Gastroesophageal sphincter (tissue), 3 donors: Measurements from ENCODE around the gene HMOX1.

Experiments used
- POLR2A ChIP-seq, 2 donors: fragments of 450-650 bp; IDR thresholded peaks; one replicate each; pipeline ENCODE4 v1.6.1; 2017; ENCODE audit warnings: antibody characterized with exemption in 2 of 2, mild to moderate bottlenecking in 2 of 2, moderate library complexity in 1 of 2
- POLR2AphosphoS5 ChIP-seq: sonication (generic); formaldehyde crosslinking; IDR thresholded peaks from one replicate; pipeline ENCODE4 v1.6.1; 2017; ENCODE audit warnings: antibody characterized with exemption
- TF ChIP-seq, protein P1 (sequence below), 4 experiments: fragments of 200-600 bp in 2 of 4; fragments of 450-650 bp in 2 of 4; sonication (generic) in 1 of 4; IDR thresholded peaks; one replicate each; pipeline ENCODE4 v1.5.1; 2017 to 2019; ENCODE audit warnings: antibody characterized with exemption in 4 of 4, mild to moderate bottlenecking in 2 of 4, moderate library complexity in 2 of 4

DNA sequence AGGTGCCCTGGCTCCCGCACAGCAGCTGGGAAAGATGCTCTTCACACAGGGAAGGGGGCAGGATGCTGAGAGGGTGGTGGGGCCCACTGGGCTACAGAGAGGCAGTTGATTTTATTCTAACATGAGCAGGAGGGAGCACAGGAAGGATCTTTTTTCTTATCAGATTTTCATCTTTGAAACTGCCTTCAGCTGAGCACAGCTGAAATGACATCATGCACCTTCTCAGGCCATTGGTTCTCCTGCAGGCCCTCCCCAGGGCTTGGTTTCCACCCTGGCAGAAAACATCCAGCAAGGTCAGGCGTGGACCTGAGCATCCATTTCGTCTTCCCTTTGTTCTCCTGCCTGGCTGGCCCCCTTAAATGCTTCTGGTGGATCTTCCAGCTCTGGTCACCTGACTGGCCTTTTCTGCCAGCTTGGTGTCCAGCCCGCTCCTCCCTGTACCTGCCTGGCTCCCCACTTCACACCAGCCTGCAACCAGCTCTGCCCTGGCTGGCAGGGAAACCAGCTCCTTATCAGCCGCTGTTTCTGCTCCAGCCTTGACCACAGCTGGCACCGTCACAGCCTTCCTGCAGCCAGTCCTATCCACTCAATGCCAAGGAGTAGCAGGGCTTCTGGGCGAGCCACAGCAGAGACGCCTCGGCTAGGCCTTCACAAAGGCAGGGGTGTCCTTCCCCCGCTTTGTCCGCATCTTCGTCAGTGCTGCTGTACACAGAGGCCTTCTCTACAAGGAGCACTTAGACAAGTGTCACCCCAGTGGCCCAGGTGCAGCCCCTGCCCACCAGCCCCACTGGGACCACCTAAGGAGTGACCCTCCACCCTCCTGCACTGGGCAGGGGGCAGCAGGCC lies 44.7 kb upstream of the HMOX1 start:
- no peak for TF ChIP-seq POLR2A (IDR thresholded peaks at IDR 0.05)
- TF ChIP-seq, protein P1, sequence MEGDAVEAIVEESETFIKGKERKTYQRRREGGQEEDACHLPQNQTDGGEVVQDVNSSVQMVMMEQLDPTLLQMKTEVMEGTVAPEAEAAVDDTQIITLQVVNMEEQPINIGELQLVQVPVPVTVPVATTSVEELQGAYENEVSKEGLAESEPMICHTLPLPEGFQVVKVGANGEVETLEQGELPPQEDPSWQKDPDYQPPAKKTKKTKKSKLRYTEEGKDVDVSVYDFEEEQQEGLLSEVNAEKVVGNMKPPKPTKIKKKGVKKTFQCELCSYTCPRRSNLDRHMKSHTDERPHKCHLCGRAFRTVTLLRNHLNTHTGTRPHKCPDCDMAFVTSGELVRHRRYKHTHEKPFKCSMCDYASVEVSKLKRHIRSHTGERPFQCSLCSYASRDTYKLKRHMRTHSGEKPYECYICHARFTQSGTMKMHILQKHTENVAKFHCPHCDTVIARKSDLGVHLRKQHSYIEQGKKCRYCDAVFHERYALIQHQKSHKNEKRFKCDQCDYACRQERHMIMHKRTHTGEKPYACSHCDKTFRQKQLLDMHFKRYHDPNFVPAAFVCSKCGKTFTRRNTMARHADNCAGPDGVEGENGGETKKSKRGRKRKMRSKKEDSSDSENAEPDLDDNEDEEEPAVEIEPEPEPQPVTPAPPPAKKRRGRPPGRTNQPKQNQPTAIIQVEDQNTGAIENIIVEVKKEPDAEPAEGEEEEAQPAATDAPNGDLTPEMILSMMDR (IDR thresholded peaks at IDR 0.05), result no peak
- no peak for TF ChIP-seq POLR2AphosphoS5
